A549 (cell line): ENCODE data around the gene ZBTB20. TPM values are rescaled to one million over a fixed set of nuclear protein-coding genes. Genes with fewer than 3 reads are reported as not detected.

ENCODE experiments used
- ATAC-seq, 2 experiments: fragments of 200-7000 bp in 1 of 2; fragments of >200 bp in 1 of 2; cut with Nextera tagmentation in 1 of 2; cut with Tn5 transposase in 1 of 2; 3 replicates each; pipeline versions ENCODE4 v1.8.0 to v1.9.1; 2018 to 2020; ENCODE audit warnings: mild to moderate bottlenecking in 1 of 2, moderate library complexity in 1 of 2
- CTCF ChIA-PET: fragments of 300-600 bp; sonication (Branson Sonifier 250); formaldehyde crosslinking; extraction: SDS; loops from one replicate; lab custom pipeline; 2021; ENCODE audit warnings: antibody characterized with exemption, inconsistent platforms; lab: Yijun Ruan, JAX
- POLR2A ChIA-PET: fragments of 350-600 bp; formaldehyde crosslinking; extraction: SDS; loops from one replicate; lab custom pipeline; 2021; ENCODE audit warnings: antibody characterized with exemption, inconsistent platforms; lab: Yijun Ruan, JAX
- DNase-seq, 2 experiments: peaks; one replicate each; pipeline versions ENCODE4 v3.0.0 to v3.0.0-alpha.2; 2011 to 2016; ENCODE audit warnings: low read depth in 1 of 2, low spot score in 1 of 2
- FAIRE-seq: peaks from 2 replicates; lab custom pipeline; 2011; peaks lifted over from hg19 to GRCh38; lab: Jason Lieb, UNC
- H3K27ac ChIP-seq, 2 experiments: fragments of >200 bp; sonication (Bioruptor Twin); formaldehyde crosslinking; 3 replicates each; pipeline ENCODE4 v1.5.1; 2016 to 2017
- H3K4me1 ChIP-seq: fragments of >200 bp; sonication (Bioruptor Twin); formaldehyde crosslinking; 3 replicates; pipeline ENCODE4 v1.6.1; 2016
- H3K4me2 ChIP-seq: fragments of >200 bp; sonication (Bioruptor Twin); formaldehyde crosslinking; 3 replicates; pipeline ENCODE4 v1.6.1; 2016
- H3K4me3 ChIP-seq: fragments of >200 bp; sonication (Bioruptor Twin); formaldehyde crosslinking; 3 replicates; pipeline ENCODE4 v1.5.1; 2016
- H3K9me3 ChIP-seq: fragments of >200 bp; sonication (Bioruptor Twin); formaldehyde crosslinking; 3 replicates; pipeline ENCODE4 v1.6.1; 2016
- CBX2 ChIP-seq: fragments of 200-600 bp; sonication (generic); IDR thresholded peaks from 2 replicates; pipeline ENCODE4 v1.6.1; 2016; ENCODE audit warnings: low read depth, mild to moderate bottlenecking, borderline replicate concordance
- CHD4 ChIP-seq: fragments of 200-600 bp; sonication (generic); IDR thresholded peaks from 2 replicates; pipeline ENCODE4 v1.6.1; 2016; ENCODE audit warnings: antibody characterized with exemption, mild to moderate bottlenecking, borderline replicate concordance
- HDAC2 ChIP-seq: fragments of 200-600 bp; sonication (generic); IDR thresholded peaks from 2 replicates; pipeline ENCODE4 v1.6.1; 2016
- HOXA7 ChIP-seq: fragments of 250-450 bp; sonication (Bioruptor Pico); IDR thresholded peaks from 2 replicates; pipeline ENCODE4 v1.5.0; 2020; ENCODE audit warnings: mild to moderate bottlenecking, moderate library complexity
- HOXB13 ChIP-seq: fragments of 250-450 bp; sonication (Bioruptor Pico); IDR thresholded peaks from 2 replicates; pipeline ENCODE4 v1.5.0; 2020; ENCODE audit warnings: low read depth, mild to moderate bottlenecking, moderate library complexity
- JUNB ChIP-seq: fragments of >200 bp; sonication (Bioruptor Twin); formaldehyde crosslinking; IDR thresholded peaks from 2 replicates; pipeline ENCODE4 v1.6.1; 2016
- KDM5A ChIP-seq: fragments of 200-600 bp; sonication (generic); IDR thresholded peaks from 2 replicates; pipeline ENCODE4 v1.6.1; 2016; ENCODE audit warnings: antibody characterized with exemption, mild to moderate bottlenecking
- MAFK ChIP-seq: fragments of 450-650 bp; IDR thresholded peaks from 2 replicates; pipeline ENCODE4 v1.6.1; 2014; ENCODE audit not compliant: partially characterized antibody
- PHF8 ChIP-seq: fragments of 200-600 bp; sonication (generic); IDR thresholded peaks from 2 replicates; pipeline ENCODE4 v1.6.1; 2016; ENCODE audit warnings: low read depth, mild to moderate bottlenecking, antibody characterized with exemption, moderate library complexity, borderline replicate concordance
- POLR2AphosphoS2 ChIP-seq: conservative IDR thresholded peaks from 2 replicates; pipeline ENCODE4 v1.6.1; 2012; ENCODE audit warnings: low read length, improper control_type of control experiment, inconsistent platforms
- RFX5 ChIP-seq: fragments of 450-650 bp; IDR thresholded peaks from 2 replicates; pipeline ENCODE4 v1.7.1; 2014; ENCODE audit warnings: antibody characterized with exemption, mild to moderate bottlenecking, moderate library complexity
- SMC3 ChIP-seq: fragments of >200 bp; sonication (Bioruptor Twin); formaldehyde crosslinking; IDR thresholded peaks from 3 replicates; pipeline ENCODE4 v1.6.1; 2018; ENCODE audit warnings: inconsistent platforms
- SREBF2 ChIP-seq: fragments of 450-650 bp; IDR thresholded peaks from 2 replicates; pipeline ENCODE4 v1.6.1; 2014; ENCODE audit warnings: mild to moderate bottlenecking, moderate library complexity
- TFCP2L1 ChIP-seq: fragments of 250-450 bp; sonication (Bioruptor Pico); IDR thresholded peaks from 2 replicates; pipeline ENCODE4 v1.5.0; 2021; ENCODE audit warnings: mild to moderate bottlenecking
- ZC3H11A ChIP-seq: fragments of 450-650 bp; IDR thresholded peaks from 2 replicates; pipeline ENCODE4 v1.6.1; 2014; ENCODE audit warnings: antibody characterized with exemption, mild to moderate bottlenecking
- ZNF302 ChIP-seq: fragments of 250-450 bp; sonication (Bioruptor Pico); IDR thresholded peaks from 2 replicates; pipeline ENCODE4 v1.9.0; 2021; ENCODE audit warnings: inconsistent platforms, mild to moderate bottlenecking, moderate library complexity
- WGBS: methylation state at CpG from one replicate; pipeline ENCODE4 v1.1.6; 2017; ENCODE audit errors: missing lambda C conversion rate; 5-methylcytosine and 5-hydroxymethylcytosine counted together
- polyA plus RNA-seq, 4 experiments: library from polyadenylated mRNA; depleted of rRNA in 3 of 4; stranded (reverse); fragments of >200 nt; fragmentation: RNase III in 1 of 4; extraction: RNeasy Plus Mini Kit Qiagen cat#74134 plus additional on column Dnase treatment in 1 of 4; gene quantifications; 2 replicates in 3 of 4; 3 replicates in 1 of 4; pipeline ENCODE4 v1.2.3, GENCODE V29; 2011 to 2017
- TF ChIP-seq, protein P1 (sequence below): fragments of 450-650 bp; IDR thresholded peaks from 2 replicates; pipeline ENCODE4 v1.6.1; 2014; ENCODE audit warnings: antibody characterized with exemption
- TF ChIP-seq, protein P2 (sequence below): IDR thresholded peaks from 2 replicates; pipeline ENCODE4 v1.6.1; 2012
- TF ChIP-seq, protein P3 (sequence below): IDR thresholded peaks from 2 replicates; pipeline ENCODE4 v1.6.1; 2012; ENCODE audit warnings: low read depth, borderline replicate concordance
- TF ChIP-seq, protein P4 (sequence below): fragments of >200 bp; sonication (Bioruptor Twin); formaldehyde crosslinking; IDR thresholded peaks from 3 replicates; pipeline ENCODE4 v1.5.1; 2016
- TF ChIP-seq, protein P5 (sequence below): fragments of 250-450 bp; sonication (Bioruptor Pico); IDR thresholded peaks from 2 replicates; pipeline ENCODE4 v1.5.0; 2021; ENCODE audit warnings: mild to moderate bottlenecking, moderate library complexity, borderline replicate concordance
- TF ChIP-seq, protein P6 (sequence below): fragments of >200 bp; sonication (Bioruptor Twin); formaldehyde crosslinking; IDR thresholded peaks from 2 replicates; pipeline ENCODE4 v1.6.1; 2016
- TF ChIP-seq, protein P7 (sequence below): fragments of 250-450 bp; sonication (Bioruptor Pico); IDR thresholded peaks from 2 replicates; pipeline ENCODE4 v1.5.0; 2020; ENCODE audit warnings: low read depth, mild to moderate bottlenecking, moderate library complexity
- TF ChIP-seq, protein P8 (sequence below): fragments of 200-600 bp; sonication (generic); IDR thresholded peaks from 2 replicates; pipeline ENCODE4 v1.6.1; 2016; ENCODE audit warnings: antibody characterized with exemption, mild to moderate bottlenecking, moderate library complexity

ZBTB20 gene
- polyA plus RNA-seq, 2 of the 4 experiments (the other 2 are of a cell fraction) = 0.85 to 5.0 TPM

DNA sequence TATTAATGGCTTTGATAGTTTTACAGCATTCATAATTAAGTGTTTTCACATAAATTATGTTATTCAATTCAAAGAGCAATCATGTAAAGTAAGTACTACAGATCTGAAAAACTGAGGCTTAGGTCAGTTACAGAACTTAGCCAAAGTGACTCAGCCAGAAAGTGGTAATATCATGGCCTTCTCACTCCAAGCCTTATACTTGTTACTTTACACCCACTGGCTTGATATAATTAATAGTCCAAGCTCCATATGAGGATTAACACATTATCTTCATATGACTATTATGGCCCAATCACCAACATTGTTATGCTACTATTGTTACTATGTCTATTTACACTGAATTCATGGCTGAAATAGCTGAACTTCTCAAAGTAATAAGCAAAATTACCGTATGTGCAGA is 802.6 kb downstream of the ZBTB20 start:
- Histone ChIP-seq H3K4me3 (no peak overlapping the region), H3K4me2 (no peak overlapping the region), H3K9me3 (no peaks in the 10 kb centered on the region), H3K27ac (no peak overlapping the region), H3K4me1 (no peaks in the 10 kb centered on the region)
- DNase-seq = no peak
- FAIRE-seq = no peak
- no peak for ATAC-seq
- 86% methylated on average over 1 of the region's 1 CpG for WGBS
- POLR2A ChIA-PET = no interaction called here
- CTCF ChIA-PET = no interaction called here
- TF ChIP-seq JUNB (no peak), PHF8 (no peak), POLR2AphosphoS2 (no peak), ZC3H11A (no peak), HOXA7 (CRISPR knock-in tag) (no peak), HDAC2 (no peak), MAFK (no peak), HOXB13 (CRISPR knock-in tag) (no peak), SREBF2 (no peak), CHD4 (no peak), RFX5 (no peak)
- TF ChIP-seq, protein P1, sequence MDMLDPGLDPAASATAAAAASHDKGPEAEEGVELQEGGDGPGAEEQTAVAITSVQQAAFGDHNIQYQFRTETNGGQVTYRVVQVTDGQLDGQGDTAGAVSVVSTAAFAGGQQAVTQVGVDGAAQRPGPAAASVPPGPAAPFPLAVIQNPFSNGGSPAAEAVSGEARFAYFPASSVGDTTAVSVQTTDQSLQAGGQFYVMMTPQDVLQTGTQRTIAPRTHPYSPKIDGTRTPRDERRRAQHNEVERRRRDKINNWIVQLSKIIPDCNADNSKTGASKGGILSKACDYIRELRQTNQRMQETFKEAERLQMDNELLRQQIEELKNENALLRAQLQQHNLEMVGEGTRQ = no peak
- TF ChIP-seq, protein P2, sequence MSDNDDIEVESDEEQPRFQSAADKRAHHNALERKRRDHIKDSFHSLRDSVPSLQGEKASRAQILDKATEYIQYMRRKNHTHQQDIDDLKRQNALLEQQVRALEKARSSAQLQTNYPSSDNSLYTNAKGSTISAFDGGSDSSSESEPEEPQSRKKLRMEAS = no peak
- TF ChIP-seq, protein P3, sequence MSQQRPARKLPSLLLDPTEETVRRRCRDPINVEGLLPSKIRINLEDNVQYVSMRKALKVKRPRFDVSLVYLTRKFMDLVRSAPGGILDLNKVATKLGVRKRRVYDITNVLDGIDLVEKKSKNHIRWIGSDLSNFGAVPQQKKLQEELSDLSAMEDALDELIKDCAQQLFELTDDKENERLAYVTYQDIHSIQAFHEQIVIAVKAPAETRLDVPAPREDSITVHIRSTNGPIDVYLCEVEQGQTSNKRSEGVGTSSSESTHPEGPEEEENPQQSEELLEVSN = no peak
- TF ChIP-seq, protein P4, sequence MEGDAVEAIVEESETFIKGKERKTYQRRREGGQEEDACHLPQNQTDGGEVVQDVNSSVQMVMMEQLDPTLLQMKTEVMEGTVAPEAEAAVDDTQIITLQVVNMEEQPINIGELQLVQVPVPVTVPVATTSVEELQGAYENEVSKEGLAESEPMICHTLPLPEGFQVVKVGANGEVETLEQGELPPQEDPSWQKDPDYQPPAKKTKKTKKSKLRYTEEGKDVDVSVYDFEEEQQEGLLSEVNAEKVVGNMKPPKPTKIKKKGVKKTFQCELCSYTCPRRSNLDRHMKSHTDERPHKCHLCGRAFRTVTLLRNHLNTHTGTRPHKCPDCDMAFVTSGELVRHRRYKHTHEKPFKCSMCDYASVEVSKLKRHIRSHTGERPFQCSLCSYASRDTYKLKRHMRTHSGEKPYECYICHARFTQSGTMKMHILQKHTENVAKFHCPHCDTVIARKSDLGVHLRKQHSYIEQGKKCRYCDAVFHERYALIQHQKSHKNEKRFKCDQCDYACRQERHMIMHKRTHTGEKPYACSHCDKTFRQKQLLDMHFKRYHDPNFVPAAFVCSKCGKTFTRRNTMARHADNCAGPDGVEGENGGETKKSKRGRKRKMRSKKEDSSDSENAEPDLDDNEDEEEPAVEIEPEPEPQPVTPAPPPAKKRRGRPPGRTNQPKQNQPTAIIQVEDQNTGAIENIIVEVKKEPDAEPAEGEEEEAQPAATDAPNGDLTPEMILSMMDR = no peak
- TF ChIP-seq, protein P5, sequence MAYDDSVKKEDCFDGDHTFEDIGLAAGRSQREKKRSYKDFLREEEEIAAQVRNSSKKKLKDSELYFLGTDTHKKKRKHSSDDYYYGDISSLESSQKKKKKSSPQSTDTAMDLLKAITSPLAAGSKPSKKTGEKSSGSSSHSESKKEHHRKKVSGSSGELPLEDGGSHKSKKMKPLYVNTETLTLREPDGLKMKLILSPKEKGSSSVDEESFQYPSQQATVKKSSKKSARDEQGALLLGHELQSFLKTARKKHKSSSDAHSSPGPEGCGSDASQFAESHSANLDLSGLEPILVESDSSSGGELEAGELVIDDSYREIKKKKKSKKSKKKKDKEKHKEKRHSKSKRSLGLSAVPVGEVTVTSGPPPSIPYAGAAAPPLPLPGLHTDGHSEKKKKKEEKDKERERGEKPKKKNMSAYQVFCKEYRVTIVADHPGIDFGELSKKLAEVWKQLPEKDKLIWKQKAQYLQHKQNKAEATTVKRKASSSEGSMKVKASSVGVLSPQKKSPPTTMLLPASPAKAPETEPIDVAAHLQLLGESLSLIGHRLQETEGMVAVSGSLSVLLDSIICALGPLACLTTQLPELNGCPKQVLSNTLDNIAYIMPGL (CRISPR knock-in tag) = no peak
- TF ChIP-seq, protein P6, sequence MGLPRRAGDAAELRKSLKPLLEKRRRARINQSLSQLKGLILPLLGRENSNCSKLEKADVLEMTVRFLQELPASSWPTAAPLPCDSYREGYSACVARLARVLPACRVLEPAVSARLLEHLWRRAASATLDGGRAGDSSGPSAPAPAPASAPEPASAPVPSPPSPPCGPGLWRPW = no peak
- TF ChIP-seq, protein P7, sequence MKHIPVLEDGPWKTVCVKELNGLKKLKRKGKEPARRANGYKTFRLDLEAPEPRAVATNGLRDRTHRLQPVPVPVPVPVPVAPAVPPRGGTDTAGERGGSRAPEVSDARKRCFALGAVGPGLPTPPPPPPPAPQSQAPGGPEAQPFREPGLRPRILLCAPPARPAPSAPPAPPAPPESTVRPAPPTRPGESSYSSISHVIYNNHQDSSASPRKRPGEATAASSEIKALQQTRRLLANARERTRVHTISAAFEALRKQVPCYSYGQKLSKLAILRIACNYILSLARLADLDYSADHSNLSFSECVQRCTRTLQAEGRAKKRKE (CRISPR knock-in tag) = no peak

DNA sequence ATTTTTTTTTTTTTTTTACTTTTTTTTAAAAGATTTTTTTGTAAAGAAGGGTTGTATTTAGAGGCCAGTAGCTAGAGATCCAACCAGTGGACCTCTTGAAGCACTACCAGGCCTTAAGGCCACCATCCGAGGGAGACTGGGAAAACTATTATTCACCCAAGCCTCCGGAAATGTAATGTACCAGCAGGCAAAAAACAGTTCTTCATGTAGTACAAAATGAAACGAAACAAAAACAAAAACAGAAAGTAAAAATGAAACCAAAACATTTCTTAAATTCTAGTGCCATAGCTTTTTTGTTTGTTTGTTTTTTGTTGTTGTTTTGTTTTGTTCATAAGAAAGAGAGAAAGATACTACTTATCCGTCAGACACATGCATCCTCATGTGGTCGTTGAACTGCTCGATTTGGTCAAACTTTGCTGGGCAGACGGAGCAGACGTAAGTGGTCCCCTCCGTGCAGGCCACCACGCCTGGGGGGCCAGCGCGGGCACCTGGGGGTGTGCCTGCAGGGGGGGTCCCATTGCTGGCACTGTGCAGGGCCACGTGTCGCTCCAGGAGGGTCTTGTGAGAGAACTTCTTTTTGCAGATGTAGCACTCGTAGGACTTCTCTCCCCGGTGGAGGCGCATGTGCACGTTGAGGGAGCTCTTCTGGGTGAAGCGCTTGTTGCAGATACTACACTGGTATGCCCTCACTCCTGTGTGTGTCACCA is 808.3 kb downstream of the ZBTB20 start:
- DNase-seq = no peak
- ATAC-seq = no peak
- ChIA-PET POLR2A (no interaction called here), CTCF (no interaction called here)
- no peak overlapping the region for H3K27ac ChIP-seq
- no peak overlapping the region for H3K4me2 ChIP-seq
- no peak for FAIRE-seq
- H3K4me3 ChIP-seq = no peak overlapping the region
- H3K4me1 ChIP-seq = no peaks in the 10 kb centered on the region
- H3K9me3 ChIP-seq = no peaks in the 10 kb centered on the region
- WGBS = 93% methylated on average over 19 of the region's 19 CpGs
- no peak for TF ChIP-seq ZNF302 (CRISPR knock-in tag)
- no peak for TF ChIP-seq CBX2
- TF ChIP-seq, protein P6 = no peak
- TF ChIP-seq, protein P3 = no peak
- no peak for TF ChIP-seq KDM5A
- TF ChIP-seq TFCP2L1 = no peak
- TF ChIP-seq HOXA7 (CRISPR knock-in tag) = no peak
- no peak for TF ChIP-seq SMC3
- TF ChIP-seq, protein P8, sequence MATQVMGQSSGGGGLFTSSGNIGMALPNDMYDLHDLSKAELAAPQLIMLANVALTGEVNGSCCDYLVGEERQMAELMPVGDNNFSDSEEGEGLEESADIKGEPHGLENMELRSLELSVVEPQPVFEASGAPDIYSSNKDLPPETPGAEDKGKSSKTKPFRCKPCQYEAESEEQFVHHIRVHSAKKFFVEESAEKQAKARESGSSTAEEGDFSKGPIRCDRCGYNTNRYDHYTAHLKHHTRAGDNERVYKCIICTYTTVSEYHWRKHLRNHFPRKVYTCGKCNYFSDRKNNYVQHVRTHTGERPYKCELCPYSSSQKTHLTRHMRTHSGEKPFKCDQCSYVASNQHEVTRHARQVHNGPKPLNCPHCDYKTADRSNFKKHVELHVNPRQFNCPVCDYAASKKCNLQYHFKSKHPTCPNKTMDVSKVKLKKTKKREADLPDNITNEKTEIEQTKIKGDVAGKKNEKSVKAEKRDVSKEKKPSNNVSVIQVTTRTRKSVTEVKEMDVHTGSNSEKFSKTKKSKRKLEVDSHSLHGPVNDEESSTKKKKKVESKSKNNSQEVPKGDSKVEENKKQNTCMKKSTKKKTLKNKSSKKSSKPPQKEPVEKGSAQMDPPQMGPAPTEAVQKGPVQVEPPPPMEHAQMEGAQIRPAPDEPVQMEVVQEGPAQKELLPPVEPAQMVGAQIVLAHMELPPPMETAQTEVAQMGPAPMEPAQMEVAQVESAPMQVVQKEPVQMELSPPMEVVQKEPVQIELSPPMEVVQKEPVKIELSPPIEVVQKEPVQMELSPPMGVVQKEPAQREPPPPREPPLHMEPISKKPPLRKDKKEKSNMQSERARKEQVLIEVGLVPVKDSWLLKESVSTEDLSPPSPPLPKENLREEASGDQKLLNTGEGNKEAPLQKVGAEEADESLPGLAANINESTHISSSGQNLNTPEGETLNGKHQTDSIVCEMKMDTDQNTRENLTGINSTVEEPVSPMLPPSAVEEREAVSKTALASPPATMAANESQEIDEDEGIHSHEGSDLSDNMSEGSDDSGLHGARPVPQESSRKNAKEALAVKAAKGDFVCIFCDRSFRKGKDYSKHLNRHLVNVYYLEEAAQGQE = no peak
- TF ChIP-seq, protein P2 = no peak
- no peak for TF ChIP-seq SREBF2
